ENCODE results near the gene NTF4. TPM values are rescaled to one million over a fixed set of nuclear protein-coding genes. Genes with fewer than 3 reads are reported as not detected.

Gene NTF4
- total RNA-seq, 1 donor from 2014 or later, result 0.58 TPM

GRCh38 chr19:49017041-49017665, 47.5 kb downstream of the NTF4 start, which contains the start of gene LHB:
Gene LHB, minus strand, starts transcription at chr19:49017091. Its CDS starts 10 bp downstream, at chr19:49017081.
- Histone ChIP-seq H3K27me3 (ENCODE audit: control insufficient read depth, insufficient read depth, low read length) (no peaks in the 10 kb centered on the region), H3K4me3 (ENCODE audit: low read depth, low read length) (peak within 1 kb of the TSS; percentile 28), H3K36me3 (ENCODE audit: control insufficient read depth, insufficient read depth, low read length) (no peaks in the 10 kb centered on the region)
- DNase-seq (ENCODE audit: low read depth), result no peak
- TF ChIP-seq CTCF (IDR thresholded peaks at IDR 0.05; ENCODE audit: insufficient read depth, low read length, poor library complexity, severe bottlenecking), result no peak

- no peak overlapping the region for H3K4me3 ChIP-seq (ENCODE audit: low read depth, low read length)
- TF ChIP-seq CTCF (IDR thresholded peaks at IDR 0.05; ENCODE audit: insufficient read depth, low read length, poor library complexity, severe bottlenecking), result no peak
- peaks cover 2% of the 10 kb centered on the region for H3K36me3 ChIP-seq (ENCODE audit: control insufficient read depth, insufficient read depth, low read length)
- no peak for DNase-seq (ENCODE audit: low read depth)
- H3K27me3 ChIP-seq (ENCODE audit: control insufficient read depth, insufficient read depth, low read length), result no peaks in the 10 kb centered on the region
These were observed 48.4 kb downstream of the NTF4 start for GRCh38 chr19:49016067-49016839.

- no peak for TF ChIP-seq CTCF (IDR thresholded peaks at IDR 0.05; ENCODE audit: insufficient read depth, low read length, poor library complexity, severe bottlenecking)
- peaks cover 2% of the 10 kb centered on the region for H3K36me3 ChIP-seq (ENCODE audit: control insufficient read depth, insufficient read depth, low read length)
- no peak for DNase-seq (ENCODE audit: low read depth)
- H3K4me3 ChIP-seq (ENCODE audit: low read depth, low read length), result no peak overlapping the region
- no peaks in the 10 kb centered on the region for H3K27me3 ChIP-seq (ENCODE audit: control insufficient read depth, insufficient read depth, low read length)
These were observed 49.8 kb downstream of the NTF4 start for GRCh38 chr19:49014870-49015255.

- no peaks in the 10 kb centered on the region for H3K27me3 ChIP-seq (ENCODE audit: control insufficient read depth, insufficient read depth, low read length)
- DNase-seq (ENCODE audit: low read depth), result no peak
- peaks cover 2% of the 10 kb centered on the region for H3K36me3 ChIP-seq (ENCODE audit: control insufficient read depth, insufficient read depth, low read length)
- no peak overlapping the region for H3K4me3 ChIP-seq (ENCODE audit: low read depth, low read length)
- no peak for TF ChIP-seq CTCF (IDR thresholded peaks at IDR 0.05; ENCODE audit: insufficient read depth, low read length, poor library complexity, severe bottlenecking)
These were observed 50.3 kb downstream of the NTF4 start for GRCh38 chr19:49014123-49014869.

- no peak overlapping the region for H3K4me3 ChIP-seq (ENCODE audit: low read depth, low read length)
- H3K36me3 ChIP-seq (ENCODE audit: control insufficient read depth, insufficient read depth, low read length), result peaks cover 2% of the 10 kb centered on the region
- no peak for TF ChIP-seq CTCF (IDR thresholded peaks at IDR 0.05; ENCODE audit: insufficient read depth, low read length, poor library complexity, severe bottlenecking)
- H3K27me3 ChIP-seq (ENCODE audit: control insufficient read depth, insufficient read depth, low read length), result no peaks in the 10 kb centered on the region
- DNase-seq (ENCODE audit: low read depth), result no peak
These were observed 53.4 kb downstream of the NTF4 start for GRCh38 chr19:49011194-49011593.

Other genes starting within 250 kb of the NTF4 start
- 10.2 and 15.0 TPM in 2 replicates for gene HSD17B14, start 228.3 kb downstream of the NTF4 start, total RNA-seq
- 10.0 and 11.1 TPM in 2 replicates for gene PLEKHA4, start 196.2 kb downstream of the NTF4 start, total RNA-seq
- 225 and 233 TPM in 2 replicates for gene PPP1R15A, start 192.4 kb downstream of the NTF4 start, total RNA-seq
- gene TULP2, start 166.1 kb downstream of the NTF4 start, total RNA-seq, result not detected in 2 replicates
- 248 and 260 TPM in 2 replicates for gene NUCB1, start 164.5 kb downstream of the NTF4 start, total RNA-seq
- 1.0 and 1.5 TPM in 2 replicates for gene DHDH, start 131.1 kb downstream of the NTF4 start, total RNA-seq
- 128 and 140 TPM in 2 replicates for gene BAX, start 109.9 kb downstream of the NTF4 start, total RNA-seq
- 2,415 and 2,688 TPM in 2 replicates for gene FTL, start 99.5 kb downstream of the NTF4 start, total RNA-seq
- gene GYS1, start 71.5 kb downstream of the NTF4 start, total RNA-seq, result 23.1 and 24.8 TPM in 2 replicates
- gene RUVBL2, start 70.9 kb downstream of the NTF4 start, total RNA-seq, result 174 and 177 TPM in 2 replicates
- gene LHB, start 47.7 kb downstream of the NTF4 start, total RNA-seq, result 8.2 and 8.4 TPM in 2 replicates
- gene CGB3, start 40.5 kb downstream of the NTF4 start, total RNA-seq, result not detected in 2 replicates
- gene CGB2, start 32.9 kb downstream of the NTF4 start, total RNA-seq, result 1.9 and 5.1 TPM in 2 replicates
- gene CGB1, start 27.9 kb downstream of the NTF4 start, total RNA-seq, result 13.7 and 15.3 TPM in 2 replicates
- gene CGB5, start 21.0 kb downstream of the NTF4 start, total RNA-seq, result 0.89 TPM in 1 of 2 replicates, not detected in the other
- gene CGB8, start 15.7 kb downstream of the NTF4 start, total RNA-seq, result 3.3 and 7.4 TPM in 2 replicates
- gene CGB7, start 7.1 kb downstream of the NTF4 start, total RNA-seq, result 5.5 and 14.4 TPM in 2 replicates
- gene KCNA7, start 7.9 kb upstream of the NTF4 start, total RNA-seq, result not detected in 2 replicates
- 108 and 135 TPM in 2 replicates for gene SNRNP70, start 20.6 kb upstream of the NTF4 start, total RNA-seq
- 3.4 and 5.8 TPM in 2 replicates for gene LIN7B, start 49.6 kb upstream of the NTF4 start, total RNA-seq
- 4.2 and 4.6 TPM in 2 replicates for gene C19orf73, start 54.3 kb upstream of the NTF4 start, total RNA-seq
- 0.88 and 10.9 TPM in 2 replicates for gene PPFIA3, start 54.7 kb upstream of the NTF4 start, total RNA-seq
- not detected in 2 replicates for gene HRC, start 90.6 kb upstream of the NTF4 start, total RNA-seq
- gene TRPM4, start 93.0 kb upstream of the NTF4 start, total RNA-seq, result 13.5 and 16.7 TPM in 2 replicates